HepG2 (cell line): ENCODE measurements around the gene GSTP1. TPM values are rescaled to one million over a fixed set of nuclear protein-coding genes. Genes with fewer than 3 reads are reported as not detected.

ENCODE experiments used
- ATAC-seq: fragments of 200-7000 bp; cut with Tn5 transposase; 3 replicates; pipeline ENCODE4 v1.9.1; 2020; ENCODE audit warnings: mild to moderate bottlenecking, moderate library complexity
- BruUV-seq: library from RNA; stranded (reverse); fragments of 400-500 nt; replicated peaks from 2 replicates; lab custom pipeline; 2021; lab: Mats Ljungman, UMichigan
- CTCF ChIA-PET: fragments of 300-600 bp; formaldehyde crosslinking; extraction: SDS; loops from one replicate; lab custom pipeline; 2021; ENCODE audit warnings: low total read pairs, inconsistent platforms, low intra/inter-chr PET ratio; lab: Yijun Ruan, JAX
- POLR2A ChIA-PET: fragments of 350-600 bp; sonication (Branson Sonifier 250); formaldehyde crosslinking; loops from one replicate; lab custom pipeline; 2020; ENCODE audit warnings: antibody characterized with exemption, inconsistent platforms; lab: Yijun Ruan, JAX
- DNase-seq: peaks from one replicate; pipeline ENCODE4 v3.0.0-alpha.2; 2015; ENCODE audit warnings: low spot score
- FAIRE-seq: peaks from 3 replicates; lab custom pipeline; 2011; peaks lifted over from hg19 to GRCh38; lab: Jason Lieb, UNC
- H2AFZ ChIP-seq: one replicate; pipeline ENCODE4 v1.6.1; 2011; ENCODE audit warnings: low read length, inconsistent platforms
- H3K27ac ChIP-seq: fragments of 300-600 bp; 3 replicates; pipeline ENCODE4 v1.8.0; 2011; ENCODE audit warnings: mixed run types, mild to moderate bottlenecking, mixed read lengths, low read length, inconsistent platforms; ENCODE audit not compliant: insufficient read depth; ENCODE audit errors: extremely low read length
- H3K27me3 ChIP-seq, 2 experiments: fragments of 200-600 bp in 1 of 2; 2 replicates in 1 of 2; 3 replicates in 1 of 2; pipeline versions ENCODE4 v1.6.0 to v1.8.0; 2011; ENCODE audit warnings: low read length in 2 of 2, mild to moderate bottlenecking in 2 of 2, moderate library complexity in 2 of 2, inconsistent platforms in 1 of 2; ENCODE audit not compliant: insufficient read depth in 2 of 2, control insufficient read depth in 1 of 2
- H3K36me3 ChIP-seq, 2 experiments: fragments of 200-600 bp in 1 of 2; replicated peaks in 1 of 2; 2 replicates in 1 of 2; 3 replicates in 1 of 2; pipeline versions ENCODE4 v1.5.1 to v1.8.0; 2011; ENCODE audit warnings: low read length in 2 of 2, inconsistent platforms in 1 of 2; ENCODE audit not compliant: insufficient read depth in 2 of 2, control insufficient read depth in 1 of 2
- H3K4me1 ChIP-seq: 2 replicates; pipeline ENCODE4 v1.5.1; 2012; ENCODE audit warnings: low read length, inconsistent platforms; ENCODE audit not compliant: insufficient read depth
- H3K4me2 ChIP-seq: 2 replicates; pipeline ENCODE4 v1.6.0; 2011; ENCODE audit warnings: low read depth, low read length, inconsistent platforms
- H3K4me3 ChIP-seq, 3 experiments: fragments of 200-600 bp in 1 of 3; sonication (generic), shearing (Covaris generic) in 1 of 3; replicated peaks in 1 of 3; 2 replicates each; pipeline ENCODE4 v1.5.1; 2011 to 2016; ENCODE audit warnings: low read length in 3 of 3, inconsistent platforms in 2 of 3, low read depth in 2 of 3, mild to moderate bottlenecking in 2 of 3, control low read depth in 1 of 3, mixed read lengths in 1 of 3; ENCODE audit not compliant: insufficient read depth in 1 of 3
- H3K79me2 ChIP-seq: one replicate; pipeline ENCODE4 v1.6.1; 2011; ENCODE audit warnings: low read length, inconsistent platforms; ENCODE audit not compliant: insufficient read depth
- H3K9ac ChIP-seq: 2 replicates; pipeline ENCODE4 v1.6.0; 2011; ENCODE audit warnings: mild to moderate bottlenecking, low read depth, low read length, inconsistent platforms; ENCODE audit not compliant: insufficient read depth
- H3K9me3 ChIP-seq: 2 replicates; pipeline ENCODE4 v1.5.1; 2012; ENCODE audit warnings: mild to moderate bottlenecking, low read length
- H4K20me1 ChIP-seq: 2 replicates; pipeline ENCODE4 v1.6.0; 2011; ENCODE audit warnings: inconsistent platforms, mild to moderate bottlenecking, low read length, moderate library complexity; ENCODE audit not compliant: insufficient read depth
- ELF3 ChIP-seq: IDR thresholded peaks from 2 replicates; pipeline ENCODE4 v1.6.1; 2016; ENCODE audit warnings: missing genetic modification reagents, missing compliant biosample characterization
- IKZF1 ChIP-seq: fragments of 450-650 bp; IDR thresholded peaks from 2 replicates; pipeline ENCODE4 v1.7.1; 2016
- KDM6A ChIP-seq: IDR thresholded peaks from 2 replicates; pipeline ENCODE4 v1.6.1; 2016; ENCODE audit warnings: low read depth
- PPARG ChIP-seq: conservative IDR thresholded peaks from 2 replicates; pipeline ENCODE4 v1.6.1; 2016; ENCODE audit warnings: missing biosample characterization, missing genetic modification reagents
- SSRP1 ChIP-seq: IDR thresholded peaks from 2 replicates; pipeline ENCODE4 v1.6.1; 2016; ENCODE audit warnings: control low read depth
- ZMYM3 ChIP-seq: sonication (generic); formaldehyde crosslinking; IDR thresholded peaks from 2 replicates; pipeline ENCODE4 v1.5.1; 2020; ENCODE audit warnings: mild to moderate bottlenecking, missing genetic modification reagents
- ZNF619 ChIP-seq: sonication (generic); formaldehyde crosslinking; IDR thresholded peaks from 2 replicates; pipeline ENCODE4 v1.4.0; 2020; ENCODE audit warnings: mild to moderate bottlenecking, missing genetic modification reagents
- ZNF768 ChIP-seq: sonication (generic); formaldehyde crosslinking; IDR thresholded peaks from 2 replicates; pipeline ENCODE4 v1.4.0; 2020; ENCODE audit warnings: missing genetic modification reagents
- WGBS: methylation state at CpG from one replicate; pipeline ENCODE4 v1.1.6; 2017; ENCODE audit warnings: low lambda C conversion rate; 5-methylcytosine and 5-hydroxymethylcytosine counted together
- in situ Hi-C: cut with HindIII; loops from 2 replicates; pipeline ENCODE4 v1.10.0; 2017; ENCODE audit warnings: low pct_unique_long_range_greater_than_20kb; ENCODE audit not compliant: extremely low pct_ligation_motif_present
- intact Hi-C: fragments of 100-400 bp; cut with micrococcal nuclease; formaldehyde crosslinking; loops from one replicate; pipeline ENCODE4 v1.10.0; 2022; ENCODE audit not compliant: unreplicated experiment
- polyA plus RNA-seq, 8 experiments: library from polyadenylated mRNA; depleted of rRNA in 3 of 8; stranded (reverse) in 7 of 8; unstranded in 1 of 8; fragments of >200 nt; fragmentation: Illumina TruSeq in 4 of 8; extraction: Trizol in 4 of 8; gene quantifications; 2 replicates each; pipeline versions ENCODE4 v1.2.1 to v1.2.3, GENCODE V29; 2011 to 2016; ENCODE audit warnings: low read depth in 4 of 8, missing spikeins in 1 of 8, mixed read lengths in 1 of 8; ENCODE audit not compliant: insufficient read depth in 1 of 8
- total RNA-seq, 5 experiments: library from RNA; depleted of rRNA; stranded (reverse); fragments of >200 nt; fragmentation: Illumina TruSeq; extraction: Trizol; gene quantifications; 2 replicates each; pipeline ENCODE4 v1.2.3, GENCODE V29; 2016; ENCODE audit warnings: low read depth in 1 of 5
- TF ChIP-seq, protein P1 (sequence below): sonication (generic); formaldehyde crosslinking; IDR thresholded peaks from 2 replicates; pipeline ENCODE4 v1.4.0; 2020; ENCODE audit warnings: missing genetic modification reagents, mild to moderate bottlenecking, borderline replicate concordance
- TF ChIP-seq, protein P2 (sequence below): sonication (generic); formaldehyde crosslinking; IDR thresholded peaks from 2 replicates; pipeline ENCODE4 v1.9.0; 2021; ENCODE audit warnings: missing genetic modification reagents, borderline replicate concordance
- TF ChIP-seq, protein P3 (sequence below): sonication (generic); formaldehyde crosslinking; IDR thresholded peaks from 2 replicates; pipeline ENCODE4 v1.5.0; 2020; ENCODE audit warnings: missing genetic modification reagents, mild to moderate bottlenecking, borderline replicate concordance

The GSTP1 gene
- total and polyA plus RNA-seq, 2 of the 13 experiments (the other 11 are each of a cell fraction or from before 2014, with no cell fraction given): not detected

DNA sequence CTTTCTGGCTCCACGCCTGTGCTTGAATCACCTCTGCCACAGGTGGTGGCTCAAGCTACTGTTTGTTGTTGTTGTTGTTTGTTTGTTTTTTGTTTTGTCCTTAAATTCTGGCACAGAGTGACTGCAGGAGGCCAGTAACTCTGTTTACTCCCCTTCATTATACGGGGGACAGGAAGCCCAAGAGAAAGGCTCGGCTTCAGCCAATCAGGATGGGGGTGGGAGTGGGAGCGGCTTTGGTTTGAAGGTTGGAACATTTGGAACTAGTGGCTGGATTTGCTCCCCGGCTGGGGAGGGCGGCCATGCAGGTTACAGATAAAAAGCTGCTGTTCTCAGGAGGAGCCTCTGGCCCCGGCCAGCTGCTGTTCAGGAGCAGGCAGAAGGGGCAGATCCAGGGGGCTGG, 40.6 kb upstream of the GSTP1 start (continued):
- TF ChIP-seq ELF3 (CRISPR knock-in tag) (no peak), KDM6A (CRISPR knock-in tag) (no peak), IKZF1 (no peak), ZNF619 (CRISPR knock-in tag) (no peak), PPARG (no peak)
- TF ChIP-seq, protein P1, sequence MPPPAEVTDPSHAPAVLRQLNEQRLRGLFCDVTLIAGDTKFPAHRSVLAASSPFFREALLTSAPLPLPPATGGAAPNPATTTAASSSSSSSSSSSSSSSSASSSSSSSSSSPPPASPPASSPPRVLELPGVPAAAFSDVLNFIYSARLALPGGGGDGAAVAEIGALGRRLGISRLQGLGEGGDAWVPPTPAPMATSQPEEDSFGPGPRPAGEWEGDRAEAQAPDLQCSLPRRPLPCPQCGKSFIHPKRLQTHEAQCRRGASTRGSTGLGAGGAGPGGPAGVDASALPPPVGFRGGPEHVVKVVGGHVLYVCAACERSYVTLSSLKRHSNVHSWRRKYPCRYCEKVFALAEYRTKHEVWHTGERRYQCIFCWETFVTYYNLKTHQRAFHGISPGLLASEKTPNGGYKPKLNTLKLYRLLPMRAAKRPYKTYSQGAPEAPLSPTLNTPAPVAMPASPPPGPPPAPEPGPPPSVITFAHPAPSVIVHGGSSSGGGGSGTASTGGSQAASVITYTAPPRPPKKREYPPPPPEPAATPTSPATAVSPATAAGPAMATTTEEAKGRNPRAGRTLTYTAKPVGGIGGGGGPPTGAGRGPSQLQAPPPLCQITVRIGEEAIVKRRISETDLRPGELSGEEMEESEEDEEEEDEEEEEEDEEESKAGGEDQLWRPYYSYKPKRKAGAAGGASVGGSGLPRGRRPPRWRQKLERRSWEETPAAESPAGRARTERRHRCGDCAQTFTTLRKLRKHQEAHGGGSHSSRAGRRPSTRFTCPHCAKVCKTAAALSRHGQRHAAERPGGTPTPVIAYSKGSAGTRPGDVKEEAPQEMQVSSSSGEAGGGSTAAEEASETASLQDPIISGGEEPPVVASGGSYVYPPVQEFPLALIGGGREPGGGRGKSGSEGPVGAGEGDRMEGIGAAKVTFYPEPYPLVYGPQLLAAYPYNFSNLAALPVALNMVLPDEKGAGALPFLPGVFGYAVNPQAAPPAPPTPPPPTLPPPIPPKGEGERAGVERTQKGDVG: no peak
- TF ChIP-seq, protein P2, sequence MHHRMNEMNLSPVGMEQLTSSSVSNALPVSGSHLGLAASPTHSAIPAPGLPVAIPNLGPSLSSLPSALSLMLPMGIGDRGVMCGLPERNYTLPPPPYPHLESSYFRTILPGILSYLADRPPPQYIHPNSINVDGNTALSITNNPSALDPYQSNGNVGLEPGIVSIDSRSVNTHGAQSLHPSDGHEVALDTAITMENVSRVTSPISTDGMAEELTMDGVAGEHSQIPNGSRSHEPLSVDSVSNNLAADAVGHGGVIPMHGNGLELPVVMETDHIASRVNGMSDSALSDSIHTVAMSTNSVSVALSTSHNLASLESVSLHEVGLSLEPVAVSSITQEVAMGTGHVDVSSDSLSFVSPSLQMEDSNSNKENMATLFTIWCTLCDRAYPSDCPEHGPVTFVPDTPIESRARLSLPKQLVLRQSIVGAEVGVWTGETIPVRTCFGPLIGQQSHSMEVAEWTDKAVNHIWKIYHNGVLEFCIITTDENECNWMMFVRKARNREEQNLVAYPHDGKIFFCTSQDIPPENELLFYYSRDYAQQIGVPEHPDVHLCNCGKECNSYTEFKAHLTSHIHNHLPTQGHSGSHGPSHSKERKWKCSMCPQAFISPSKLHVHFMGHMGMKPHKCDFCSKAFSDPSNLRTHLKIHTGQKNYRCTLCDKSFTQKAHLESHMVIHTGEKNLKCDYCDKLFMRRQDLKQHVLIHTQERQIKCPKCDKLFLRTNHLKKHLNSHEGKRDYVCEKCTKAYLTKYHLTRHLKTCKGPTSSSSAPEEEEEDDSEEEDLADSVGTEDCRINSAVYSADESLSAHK (CRISPR knock-in tag): no peak

DNA sequence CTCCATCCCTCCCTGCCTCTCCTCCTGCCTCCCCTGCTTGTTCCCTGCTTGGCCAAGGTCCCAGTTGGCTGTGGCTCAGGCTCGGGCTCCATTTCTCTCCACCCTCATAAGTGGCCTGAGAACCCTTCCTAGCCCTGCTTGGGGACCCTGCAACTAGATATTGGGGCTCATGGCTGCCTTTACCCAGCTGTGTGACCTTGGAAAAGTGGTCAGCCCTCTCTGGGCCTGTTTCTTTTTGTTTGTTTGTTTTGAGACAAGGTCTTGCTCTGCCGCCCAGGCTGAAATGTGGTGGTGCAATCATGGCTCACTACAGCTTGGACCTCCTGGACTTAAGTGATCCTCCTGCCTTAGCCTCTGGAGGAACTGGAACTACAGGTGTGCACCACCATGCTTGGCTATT, 40.0 kb upstream of the GSTP1 start:
- DNase-seq: no peak
- Histone ChIP-seq H3K4me3 (no peak overlapping the region), H3K27ac (no peak overlapping the region), H3K27me3 (no peaks in the 10 kb centered on the region), H3K4me2 (no peak overlapping the region), H3K4me1 (peaks cover 49% of the 10 kb centered on the region), H3K9ac (no peak overlapping the region), H3K9me3 (no peaks in the 10 kb centered on the region), H3K79me2 (no peaks in the 10 kb centered on the region), H3K36me3 (no peaks in the 10 kb centered on the region), H2AFZ (no peak overlapping the region), H4K20me1 (no peaks in the 10 kb centered on the region)
- in situ Hi-C loops (no loop called here), intact Hi-C loops (no loop called here)
- TF ChIP-seq SSRP1 (CRISPR knock-in tag) (no peak), ZMYM3 (CRISPR knock-in tag) (0 out of 2 replicates have a peak, but pooled peaks have one; percentile 37), ZNF768 (CRISPR knock-in tag) (peak; percentile 96)
- TF ChIP-seq, protein P3, sequence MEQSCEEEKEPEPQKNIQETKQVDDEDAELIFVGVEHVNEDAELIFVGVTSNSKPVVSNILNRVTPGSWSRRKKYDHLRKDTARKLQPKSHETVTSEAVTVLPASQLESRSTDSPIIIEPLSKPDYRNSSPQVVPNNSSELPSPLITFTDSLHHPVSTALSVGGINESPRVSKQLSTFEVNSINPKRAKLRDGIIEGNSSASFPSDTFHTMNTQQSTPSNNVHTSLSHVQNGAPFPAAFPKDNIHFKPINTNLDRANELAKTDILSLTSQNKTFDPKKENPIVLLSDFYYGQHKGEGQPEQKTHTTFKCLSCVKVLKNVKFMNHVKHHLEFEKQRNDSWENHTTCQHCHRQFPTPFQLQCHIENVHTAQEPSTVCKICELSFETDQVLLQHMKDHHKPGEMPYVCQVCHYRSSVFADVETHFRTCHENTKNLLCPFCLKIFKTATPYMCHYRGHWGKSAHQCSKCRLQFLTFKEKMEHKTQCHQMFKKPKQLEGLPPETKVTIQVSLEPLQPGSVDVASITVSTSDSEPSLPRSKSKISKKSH (CRISPR knock-in tag): no peak
- CTCF ChIA-PET: no interaction called here
- BruUV-seq: no TSS peak
- 14% methylated on average over 2 of the region's 2 CpGs for WGBS
- FAIRE-seq: no peak
- no peak for ATAC-seq
- POLR2A ChIA-PET: no interaction called here
